Esophagus squamous epithelium (tissue), 5 donors: ENCODE data around the gene SERPINB8. TPM values are rescaled to one million over a fixed set of nuclear protein-coding genes. Genes with fewer than 3 reads are reported as not detected.

Source experiments
- DNase-seq: peaks from one replicate; lab custom pipeline; 2025; lab: John Stamatoyannopoulos, UW
- H3K27ac ChIP-seq, 4 donors: fragments of 200-600 bp; sonication (generic); one replicate each; pipeline ENCODE4 v1.5.1; 2016 to 2019; ENCODE audit warnings: mild to moderate bottlenecking in 1 of 4
- H3K27me3 ChIP-seq, 4 donors: fragments of 200-600 bp; sonication (generic); 1 replicate in 3 of 4; 2 replicates in 1 of 4; pipeline versions ENCODE4 v1.5.1 to v1.6.0; 2017 to 2021; ENCODE audit warnings: antibody characterized with exemption in 1 of 4
- H3K36me3 ChIP-seq, 3 donors: fragments of 200-600 bp; sonication (generic); one replicate each; pipeline ENCODE4 v1.5.1; 2016 to 2019
- H3K4me1 ChIP-seq, 3 donors: fragments of 200-600 bp; sonication (generic); one replicate each; pipeline ENCODE4 v1.5.1; 2017 to 2019
- H3K4me3 ChIP-seq, 4 donors: fragments of 200-600 bp; sonication (generic); 1 replicate in 3 of 4; 2 replicates in 1 of 4; pipeline ENCODE4 v1.5.1; 2016 to 2019; ENCODE audit warnings: mild to moderate bottlenecking in 2 of 4, moderate library complexity in 1 of 4
- H3K9me3 ChIP-seq, 3 donors: fragments of 200-600 bp; sonication (generic); one replicate each; pipeline ENCODE4 v1.5.1; 2016 to 2019
- POLR2A ChIP-seq, 4 donors: fragments of 450-650 bp; IDR thresholded peaks; one replicate each; pipeline ENCODE4 v1.6.1; 2017; ENCODE audit warnings: antibody characterized with exemption in 4 of 4, mild to moderate bottlenecking in 4 of 4, moderate library complexity in 3 of 4
- WGBS, 2 donors: methylation state at CpG; one replicate each; pipeline ENCODE4 v1.1.5; 2018; 5-methylcytosine and 5-hydroxymethylcytosine counted together
- intact Hi-C: fragments of 100-400 bp; cut with DNase I; formaldehyde crosslinking; loops from one replicate; pipeline ENCODE4 v1.15.0; 2022
- total RNA-seq, 4 donors: library from RNA; depleted of rRNA; stranded (reverse); fragments of >200 nt; gene quantifications; one replicate each; pipeline ENCODE4 v1.1.0, GENCODE V29; 2016
- TF ChIP-seq, protein P1 (sequence below), 6 experiments: fragments of 450-650 bp in 4 of 6; fragments of 200-600 bp in 2 of 6; sonication (generic) in 2 of 6; IDR thresholded peaks; one replicate each; pipeline ENCODE4 v1.5.1; 2016 to 2019; ENCODE audit warnings: antibody characterized with exemption in 6 of 6, mild to moderate bottlenecking in 4 of 6, moderate library complexity in 4 of 6
- donor health status: DM: yes; HTN: yes; CAD: no.

The SERPINB8 gene
- total RNA-seq, 4 donors from 2014 or later, result 17.7 to 43.2 (median 34.2) TPM

GRCh38 chr18:63975628-63976027 lies 5.7 kb downstream of the SERPINB8 start:
- WGBS, 2 donors, result 73 to 75% methylated on average over 3 of the region's 3 CpGs
- no peak overlapping the region for H3K27ac ChIP-seq
- intact Hi-C loops, result no loop called here

GRCh38 chr18:63977040-63977439 lies 7.2 kb downstream of the SERPINB8 start:
- 84 to 85% methylated on average over 2 to 3 of the region's 3 CpGs for WGBS, 2 donors
- no peak for TF ChIP-seq POLR2A (IDR thresholded peaks at IDR 0.05)

More at GRCh38 chr18:63975628-63976027, 5.7 kb downstream of the SERPINB8 start:
- Histone ChIP-seq H3K4me1 (peaks cover 5 to 25% (median 12%) of the 10 kb centered on the region in 3 donors), H3K27me3 (no peaks in the 10 kb centered on the region), H3K9me3 (no peaks in the 10 kb centered on the region), H3K4me3 (no peak overlapping the region), H3K36me3 (peaks cover 0 to 8% (median 0%) of the 10 kb centered on the region in 3 donors)
- TF ChIP-seq, protein P1, sequence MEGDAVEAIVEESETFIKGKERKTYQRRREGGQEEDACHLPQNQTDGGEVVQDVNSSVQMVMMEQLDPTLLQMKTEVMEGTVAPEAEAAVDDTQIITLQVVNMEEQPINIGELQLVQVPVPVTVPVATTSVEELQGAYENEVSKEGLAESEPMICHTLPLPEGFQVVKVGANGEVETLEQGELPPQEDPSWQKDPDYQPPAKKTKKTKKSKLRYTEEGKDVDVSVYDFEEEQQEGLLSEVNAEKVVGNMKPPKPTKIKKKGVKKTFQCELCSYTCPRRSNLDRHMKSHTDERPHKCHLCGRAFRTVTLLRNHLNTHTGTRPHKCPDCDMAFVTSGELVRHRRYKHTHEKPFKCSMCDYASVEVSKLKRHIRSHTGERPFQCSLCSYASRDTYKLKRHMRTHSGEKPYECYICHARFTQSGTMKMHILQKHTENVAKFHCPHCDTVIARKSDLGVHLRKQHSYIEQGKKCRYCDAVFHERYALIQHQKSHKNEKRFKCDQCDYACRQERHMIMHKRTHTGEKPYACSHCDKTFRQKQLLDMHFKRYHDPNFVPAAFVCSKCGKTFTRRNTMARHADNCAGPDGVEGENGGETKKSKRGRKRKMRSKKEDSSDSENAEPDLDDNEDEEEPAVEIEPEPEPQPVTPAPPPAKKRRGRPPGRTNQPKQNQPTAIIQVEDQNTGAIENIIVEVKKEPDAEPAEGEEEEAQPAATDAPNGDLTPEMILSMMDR (IDR thresholded peaks at IDR 0.05), result no peak
- TF ChIP-seq POLR2A (IDR thresholded peaks at IDR 0.05), result no peak
- DNase-seq, result no peak

DNA sequence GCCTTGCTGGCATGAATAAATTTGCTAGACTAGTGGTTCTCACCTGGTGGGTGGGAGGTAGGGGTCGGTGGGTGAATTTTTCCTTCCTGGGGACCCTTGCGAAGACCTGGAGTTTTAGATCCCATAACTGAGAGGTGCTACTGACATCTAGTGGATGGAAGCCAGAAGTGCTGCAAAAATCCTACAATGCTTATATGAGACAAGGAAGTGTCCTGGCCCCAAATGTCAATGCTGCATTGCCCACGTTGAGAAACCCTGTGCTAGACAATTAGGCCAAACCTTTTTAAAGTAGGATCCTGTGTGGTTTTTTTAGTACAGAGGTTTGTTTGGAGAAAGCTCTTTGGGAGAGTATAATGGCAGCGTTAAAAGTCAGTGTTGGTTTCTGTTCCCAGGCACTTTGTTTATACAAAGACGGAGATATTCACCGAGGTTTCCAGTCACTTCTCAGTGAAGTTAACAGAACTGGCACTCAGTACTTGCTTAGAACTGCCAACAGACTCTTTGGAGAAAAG lies 9.6 kb downstream of the SERPINB8 start:
- no peak for TF ChIP-seq POLR2A (IDR thresholded peaks at IDR 0.05)
- TF ChIP-seq, protein P1 (IDR thresholded peaks at IDR 0.05), result peak; percentile 57 to 79 (median 75)
- Histone ChIP-seq H3K36me3 (peaks cover 9 to 46% (median 10%) of the 10 kb centered on the region in 3 donors), H3K27me3 (no peaks in the 10 kb centered on the region), H3K4me3 (peak overlapping the region in 3 of 4 donors; percentile 9 to 41 (median 29)), H3K27ac (peak overlapping the region; percentile 18 to 67 (median 58)), H3K9me3 (no peaks in the 10 kb centered on the region), H3K4me1 (peaks cover 5 to 14% (median 7%) of the 10 kb centered on the region in 3 donors)
- intact Hi-C loops, result no loop called here
- WGBS, 2 donors, result 8 to 14% methylated on average over 5 of the region's 6 CpGs
- DNase-seq, result no peak

More at GRCh38 chr18:63977040-63977439, 7.2 kb downstream of the SERPINB8 start:
- no peaks in the 10 kb centered on the region for H3K9me3 ChIP-seq
- no peak overlapping the region for H3K27ac ChIP-seq
- H3K27me3 ChIP-seq, result no peaks in the 10 kb centered on the region
- no peak for DNase-seq
- peaks cover 2 to 22% (median 5%) of the 10 kb centered on the region in 3 donors for H3K36me3 ChIP-seq
- H3K4me3 ChIP-seq, result no peak overlapping the region
- peaks cover 5 to 14% (median 7%) of the 10 kb centered on the region in 3 donors for H3K4me1 ChIP-seq
- intact Hi-C loops, result no loop called here

- Histone ChIP-seq H3K4me1 (peaks cover 5 to 14% (median 7%) of the 10 kb centered on the region in 3 donors), H3K36me3 (peaks cover 9 to 52% (median 10%) of the 10 kb centered on the region in 3 donors), H3K27ac (peak overlapping the region in 3 of 4 donors; percentile 57 to 67 (median 60)), H3K4me3 (peak overlapping the region in 3 of 4 donors; percentile 9 to 41 (median 29)), H3K27me3 (no peaks in the 10 kb centered on the region), H3K9me3 (no peaks in the 10 kb centered on the region)
- TF ChIP-seq POLR2A (IDR thresholded peaks at IDR 0.05), result no peak
- 66 to 68% methylated on average over 7 of the region's 7 CpGs for WGBS, 2 donors
- intact Hi-C loops, result no loop called here
- no peak for DNase-seq
Observed at GRCh38 chr18:63980027-63980426, 10.1 kb downstream of the SERPINB8 start.

GRCh38 chr18:63980896-63981460 lies 11.1 kb downstream of the SERPINB8 start:
- H3K27ac ChIP-seq, result no peak overlapping the region
- H3K4me3 ChIP-seq, result no peak overlapping the region
- peaks cover 5 to 14% (median 7%) of the 10 kb centered on the region in 3 donors for H3K4me1 ChIP-seq
- no peaks in the 10 kb centered on the region for H3K27me3 ChIP-seq
- TF ChIP-seq, protein P1 (IDR thresholded peaks at IDR 0.05), result no peak
- TF ChIP-seq POLR2A (IDR thresholded peaks at IDR 0.05), result no peak
- no peaks in the 10 kb centered on the region for H3K9me3 ChIP-seq
- WGBS, 2 donors, result 70 to 85% methylated on average over 6 of the region's 6 CpGs
- intact Hi-C loops, result no loop called here
- DNase-seq, result no peak
- peaks cover 9 to 61% (median 10%) of the 10 kb centered on the region in 3 donors for H3K36me3 ChIP-seq

- peaks cover 9 to 69% (median 10%) of the 10 kb centered on the region in 3 donors for H3K36me3 ChIP-seq
- no peak for DNase-seq
- H3K27ac ChIP-seq, result no peak overlapping the region
- no peaks in the 10 kb centered on the region for H3K9me3 ChIP-seq
- TF ChIP-seq, protein P1 (IDR thresholded peaks at IDR 0.05), result no peak
- no peak for TF ChIP-seq POLR2A (IDR thresholded peaks at IDR 0.05)
- H3K4me3 ChIP-seq, result no peak overlapping the region
- H3K27me3 ChIP-seq, result no peaks in the 10 kb centered on the region
- intact Hi-C loops, result no loop called here
- WGBS, 2 donors, result 46 to 55% methylated on average over 2 of the region's 2 CpGs
- H3K4me1 ChIP-seq, result peaks cover 5 to 14% (median 7%) of the 10 kb centered on the region in 3 donors
Observed at GRCh38 chr18:63981719-63982118, 11.8 kb downstream of the SERPINB8 start.
